WI38 (cell line): ENCODE data around the gene FUBP3.

Experiments used
- H3K4me3 ChIP-seq: 2 replicates; pipeline ENCODE4 v1.5.1; 2011; ENCODE audit warnings: low read depth, mild to moderate bottlenecking, control low read depth, low read length
- CTCF ChIP-seq: IDR thresholded peaks from 2 replicates; pipeline ENCODE4 v1.5.1; 2012; ENCODE audit warnings: low read depth, mild to moderate bottlenecking, control low read depth, low read length

FUBP3 gene

DNA sequence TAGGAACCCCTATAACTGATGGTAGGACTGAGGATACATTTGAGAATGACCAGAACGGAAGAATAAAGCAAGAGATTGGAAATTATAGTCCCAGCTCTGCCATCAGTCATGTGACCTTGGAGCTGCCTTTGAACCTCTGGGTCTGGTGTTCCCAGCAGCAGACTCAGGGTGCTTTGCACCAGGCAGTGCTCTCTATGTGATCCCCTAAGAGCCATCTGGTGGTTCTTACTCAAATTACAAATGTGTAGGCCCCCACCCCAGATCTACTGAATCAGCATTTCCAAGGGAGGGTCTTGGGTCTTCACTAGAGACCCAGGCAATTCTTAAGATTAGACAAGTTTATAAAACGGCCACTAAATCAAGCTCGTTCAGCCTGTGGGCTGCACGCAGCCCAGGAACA, 44.8 kb downstream of the FUBP3 start:
- no peak for TF ChIP-seq CTCF
- H3K4me3 ChIP-seq, result no peak overlapping the region

DNA sequence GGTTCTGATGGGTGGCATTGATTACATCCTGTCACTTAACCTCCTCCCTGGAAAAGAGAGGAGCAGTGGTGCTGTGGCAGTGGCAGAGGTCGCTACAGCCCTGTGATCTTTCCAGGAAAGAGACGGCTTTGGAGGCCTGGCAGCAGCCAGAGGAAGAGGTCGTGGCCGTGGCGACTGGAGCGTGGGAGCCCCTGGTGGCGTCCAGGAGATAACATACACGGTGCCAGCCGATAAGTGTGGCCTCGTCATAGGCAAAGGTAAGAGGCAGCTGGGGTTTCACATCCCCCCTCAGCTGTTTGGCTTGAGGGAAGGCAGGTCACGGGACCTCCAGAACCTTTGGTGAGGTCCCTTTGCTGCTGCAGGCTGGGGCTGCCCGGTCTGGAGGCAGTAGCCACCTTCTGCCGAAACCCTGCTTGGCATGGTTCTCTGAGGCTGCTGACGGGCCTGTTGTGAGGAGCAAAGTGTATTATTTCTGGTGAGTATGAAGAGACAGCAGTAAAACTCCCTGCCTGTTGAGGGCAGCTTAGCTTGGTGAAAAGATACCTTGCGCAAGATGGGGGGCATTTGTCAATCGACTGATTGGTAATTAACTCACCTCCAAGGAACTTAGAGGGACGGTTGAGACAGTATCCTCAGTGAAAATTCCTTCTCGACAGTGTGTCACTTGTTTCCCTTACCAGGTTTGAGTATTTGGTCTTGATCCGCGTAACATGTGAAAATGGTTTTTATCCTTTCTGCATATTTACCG, 47.0 kb downstream of the FUBP3 start:
- H3K4me3 ChIP-seq, result no peak overlapping the region
- peak; percentile 36; the same call in 1 of the 2 replicates for TF ChIP-seq CTCF

GRCh38 chr9:130627051-130627450, 47.7 kb downstream of the FUBP3 start:
- no peak for TF ChIP-seq CTCF
- no peak overlapping the region for H3K4me3 ChIP-seq

DNA sequence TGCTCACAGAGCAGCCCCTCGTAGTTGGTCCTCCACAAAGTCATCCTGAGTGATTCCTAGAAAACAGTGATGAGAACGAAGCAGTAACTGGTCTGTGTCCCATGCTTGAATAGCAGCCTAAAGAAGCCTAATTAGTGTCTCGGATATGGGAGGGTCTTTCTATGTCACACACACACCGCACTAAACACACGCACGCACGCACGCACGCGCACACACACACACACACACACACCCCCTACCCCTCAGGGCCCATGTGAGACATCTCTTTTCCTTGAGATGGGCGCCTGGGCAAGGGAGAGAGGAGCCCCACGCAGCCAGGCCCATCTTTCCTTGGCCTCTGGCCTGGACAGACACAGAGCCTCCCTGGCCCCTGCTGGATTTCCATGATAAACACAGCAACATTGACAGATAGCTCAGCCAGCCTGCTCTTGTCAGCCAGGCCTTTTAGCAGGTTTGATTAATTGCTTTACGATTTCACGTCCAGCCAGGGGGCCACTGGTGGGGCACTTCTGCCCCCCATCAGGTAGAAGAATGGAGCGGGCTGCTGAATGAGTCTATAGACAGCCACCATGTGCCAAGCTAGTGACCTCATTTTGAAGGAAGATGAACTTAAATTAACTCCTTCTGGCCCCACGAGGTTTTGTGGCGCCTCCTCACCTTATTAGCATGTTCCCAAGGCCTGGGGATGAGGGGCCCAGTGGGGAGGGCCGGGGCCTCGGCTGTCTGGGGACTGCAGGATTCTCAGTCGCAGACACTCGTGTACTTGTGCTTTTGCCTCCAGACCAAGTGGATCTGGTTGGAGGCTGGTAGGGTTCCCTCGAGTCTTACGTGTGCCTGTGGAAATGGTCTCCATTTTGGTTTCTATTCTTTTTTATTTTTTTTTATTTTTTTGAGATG, 48.8 kb downstream of the FUBP3 start:
- no peak overlapping the region for H3K4me3 ChIP-seq
- no peak for TF ChIP-seq CTCF

- no peak for TF ChIP-seq CTCF
- H3K4me3 ChIP-seq, result no peak overlapping the region
These were observed 50.2 kb downstream of the FUBP3 start for GRCh38 chr9:130629443-130630070.

GRCh38 chr9:130630071-130630450, 50.7 kb downstream of the FUBP3 start:
- no peak for TF ChIP-seq CTCF
- no peak overlapping the region for H3K4me3 ChIP-seq
